Transverse colon (tissue), 4 donors: ENCODE measurements around the gene SIK3. TPM values are rescaled to one million over a fixed set of nuclear protein-coding genes. Genes with fewer than 3 reads are reported as not detected.

ENCODE experiments used
- DNase-seq: peaks from one replicate; pipeline ENCODE4 v3.0.0-alpha.2; 2019
- H3K27ac ChIP-seq, 4 donors: fragments of 200-600 bp; sonication (generic); 2 replicates each; pipeline ENCODE4 v1.5.1; 2016 to 2018; ENCODE audit warnings: inconsistent platforms in 4 of 4
- H3K27me3 ChIP-seq: fragments of 200-600 bp; sonication (generic); 2 replicates; pipeline ENCODE4 v1.5.1; 2017; ENCODE audit warnings: inconsistent platforms
- H3K36me3 ChIP-seq, 4 donors: fragments of 200-600 bp; sonication (generic); 2 replicates each; pipeline ENCODE4 v1.5.1; 2017 to 2019; ENCODE audit warnings: inconsistent platforms in 4 of 4
- H3K4me1 ChIP-seq, 4 donors: fragments of 200-600 bp; sonication (generic); 2 replicates each; pipeline ENCODE4 v1.5.1; 2017 to 2020; ENCODE audit warnings: inconsistent platforms in 4 of 4
- H3K4me3 ChIP-seq, 4 donors: fragments of 200-600 bp; sonication (generic); 1 replicate in 1 of 4; 2 replicates in 3 of 4; pipeline versions ENCODE4 v1.5.1 to v1.6.1; 2017 to 2019; ENCODE audit warnings: inconsistent platforms in 4 of 4
- H3K9me3 ChIP-seq, 2 donors: fragments of 200-600 bp; sonication (generic); 2 replicates each; pipeline ENCODE4 v1.5.1; 2017 to 2019; ENCODE audit warnings: inconsistent platforms in 2 of 2
- EP300 ChIP-seq: sonication (generic); formaldehyde crosslinking; IDR thresholded peaks from one replicate; pipeline ENCODE4 v1.6.1; 2017; ENCODE audit warnings: antibody characterized with exemption, low read depth
- POLR2A ChIP-seq: fragments of 450-650 bp; IDR thresholded peaks from one replicate; pipeline ENCODE4 v1.6.1; 2016; ENCODE audit warnings: antibody characterized with exemption, mild to moderate bottlenecking, moderate library complexity
- POLR2AphosphoS5 ChIP-seq, 3 donors: sonication (generic); formaldehyde crosslinking; IDR thresholded peaks; one replicate each; pipeline ENCODE4 v1.6.1; 2016; ENCODE audit warnings: antibody characterized with exemption in 3 of 3
- WGBS, 2 donors: methylation state at CpG; one replicate each; pipeline ENCODE4 v1.1.5; 2018; ENCODE audit warnings: low coverage in 1 of 2; 5-methylcytosine and 5-hydroxymethylcytosine counted together
- in situ Hi-C, 4 donors: fragments of 200-750 bp; cut with MboI; loops; one replicate each; pipeline versions ENCODE4 v1.15.0 to v1.15.1; 2017; ENCODE audit warnings: low sequenced_read_pairs in 3 of 4, low pct_ligation_motif_present in 1 of 4, low pct_unique_long_range_greater_than_20kb in 1 of 4
- intact Hi-C: fragments of 100-400 bp; cut with DNase I; formaldehyde crosslinking; loops from one replicate; pipeline ENCODE4 v1.15.1; 2023; ENCODE audit warnings: low total_unique reads
- total RNA-seq, 4 donors: library from RNA; depleted of rRNA; stranded (reverse); fragments of >200 nt; gene quantifications; one replicate each; pipeline ENCODE4 v1.1.0, GENCODE V29; 2016
- TF ChIP-seq, protein P1 (sequence below), 5 experiments: fragments of 200-600 bp in 3 of 5; fragments of 450-650 bp in 2 of 5; sonication (generic) in 3 of 5; IDR thresholded peaks; 1 replicate in 2 of 5; 2 replicates in 3 of 5; pipeline ENCODE4 v1.5.1; 2016 to 2017; ENCODE audit warnings: antibody characterized with exemption in 5 of 5, inconsistent platforms in 3 of 5, mild to moderate bottlenecking in 2 of 5, moderate library complexity in 1 of 5

The SIK3 gene
- total RNA-seq, 4 donors from 2014 or later = 35.6 to 68.6 (median 38.9) TPM

DNA sequence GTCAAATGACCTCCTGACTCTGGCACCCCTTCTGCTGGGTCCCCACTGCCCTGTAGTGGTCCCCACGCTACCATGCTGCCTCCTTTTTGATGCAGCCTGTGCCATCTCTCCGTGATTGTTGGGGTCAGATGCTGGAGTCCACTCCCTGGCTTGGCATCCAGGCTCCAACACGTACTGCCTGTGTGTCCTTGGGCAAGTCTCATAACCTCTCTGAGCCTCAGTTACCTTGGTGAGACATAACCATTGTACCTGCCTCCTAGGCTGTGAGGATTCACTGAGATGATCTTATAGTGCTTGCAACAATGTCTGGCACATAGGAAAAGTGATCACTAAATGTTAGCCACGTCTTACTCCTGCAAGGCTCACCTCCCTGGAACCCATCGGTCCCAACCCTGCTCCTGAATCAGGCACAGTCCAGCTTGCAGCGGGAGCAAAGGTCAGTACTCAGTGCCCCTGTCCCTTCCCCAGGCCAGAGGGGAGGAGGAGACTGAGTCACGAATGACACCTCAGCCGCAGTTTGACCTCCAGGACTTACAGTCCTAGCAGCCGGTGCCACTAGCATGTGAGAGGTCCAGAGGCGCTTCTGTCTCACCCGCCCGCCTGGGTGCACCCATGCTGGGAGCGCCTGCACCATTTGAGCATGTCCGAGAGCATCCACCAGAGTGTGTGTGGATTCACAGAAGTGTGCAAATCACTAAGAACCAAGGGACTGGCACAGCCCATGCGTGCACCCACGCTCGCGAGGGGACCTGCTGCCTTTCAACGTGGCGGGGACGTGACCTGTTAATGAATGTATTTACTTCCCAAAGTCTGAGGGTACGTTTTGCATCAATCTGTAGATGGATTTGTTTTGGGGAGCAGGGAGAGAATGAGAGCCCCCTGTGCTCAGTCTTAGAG, 272.1 kb downstream of the SIK3 start:
- WGBS, 2 donors = 80% methylated on average over 20 of the region's 22 CpGs; no CpG with 5 or more reads in 1 of the 2 donors
- no peak overlapping the region for H3K27ac ChIP-seq
- no peaks in the 10 kb centered on the region for H3K9me3 ChIP-seq
- in situ Hi-C loops (no loop called here), intact Hi-C loops (no loop called here)
- no peak overlapping the region for H3K4me3 ChIP-seq
- DNase-seq = no peak
- H3K36me3 ChIP-seq = no peaks in the 10 kb centered on the region
- H3K4me1 ChIP-seq = no peaks in the 10 kb centered on the region
- no peaks in the 10 kb centered on the region for H3K27me3 ChIP-seq
- no peak for TF ChIP-seq EP300
- no peak for TF ChIP-seq POLR2A
- TF ChIP-seq POLR2AphosphoS5 (IDR thresholded peaks at IDR 0.05) = no peak
- TF ChIP-seq, protein P1, sequence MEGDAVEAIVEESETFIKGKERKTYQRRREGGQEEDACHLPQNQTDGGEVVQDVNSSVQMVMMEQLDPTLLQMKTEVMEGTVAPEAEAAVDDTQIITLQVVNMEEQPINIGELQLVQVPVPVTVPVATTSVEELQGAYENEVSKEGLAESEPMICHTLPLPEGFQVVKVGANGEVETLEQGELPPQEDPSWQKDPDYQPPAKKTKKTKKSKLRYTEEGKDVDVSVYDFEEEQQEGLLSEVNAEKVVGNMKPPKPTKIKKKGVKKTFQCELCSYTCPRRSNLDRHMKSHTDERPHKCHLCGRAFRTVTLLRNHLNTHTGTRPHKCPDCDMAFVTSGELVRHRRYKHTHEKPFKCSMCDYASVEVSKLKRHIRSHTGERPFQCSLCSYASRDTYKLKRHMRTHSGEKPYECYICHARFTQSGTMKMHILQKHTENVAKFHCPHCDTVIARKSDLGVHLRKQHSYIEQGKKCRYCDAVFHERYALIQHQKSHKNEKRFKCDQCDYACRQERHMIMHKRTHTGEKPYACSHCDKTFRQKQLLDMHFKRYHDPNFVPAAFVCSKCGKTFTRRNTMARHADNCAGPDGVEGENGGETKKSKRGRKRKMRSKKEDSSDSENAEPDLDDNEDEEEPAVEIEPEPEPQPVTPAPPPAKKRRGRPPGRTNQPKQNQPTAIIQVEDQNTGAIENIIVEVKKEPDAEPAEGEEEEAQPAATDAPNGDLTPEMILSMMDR (IDR thresholded peaks at IDR 0.05) = no peak

DNA sequence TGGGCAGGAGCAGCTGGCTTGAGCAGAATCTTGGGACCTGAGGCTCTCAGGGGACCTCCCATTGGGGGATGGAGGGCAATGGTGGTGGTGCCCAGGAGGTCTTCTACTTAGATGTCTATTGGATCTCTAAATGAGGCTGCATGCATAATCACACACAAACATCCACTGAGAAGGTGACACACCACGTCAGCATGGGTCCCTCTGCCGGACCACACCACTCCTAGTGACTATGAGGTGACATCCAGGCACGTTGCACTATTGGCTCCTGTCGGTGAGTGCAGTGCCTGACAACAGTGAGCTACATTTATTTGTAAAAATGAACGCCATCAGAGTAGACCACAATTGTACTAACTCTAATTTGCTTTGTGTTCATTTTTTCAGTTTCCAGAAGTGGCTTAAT, 272.8 kb downstream of the SIK3 start:
- WGBS, 2 donors = 84% methylated on average over 5 of the region's 5 CpGs; no CpG with 5 or more reads in 1 of the 2 donors
- intact Hi-C loops = no loop called here
- H3K27me3 ChIP-seq = no peaks in the 10 kb centered on the region
- no peak for DNase-seq
- H3K4me1 ChIP-seq = no peaks in the 10 kb centered on the region
- in situ Hi-C loops = no loop called here
- no peaks in the 10 kb centered on the region for H3K9me3 ChIP-seq
- H3K27ac ChIP-seq = no peak overlapping the region
- H3K36me3 ChIP-seq = no peaks in the 10 kb centered on the region
- no peak overlapping the region for H3K4me3 ChIP-seq
- TF ChIP-seq EP300 (no peak), POLR2A (no peak), POLR2AphosphoS5 (IDR thresholded peaks at IDR 0.05) (no peak)
- TF ChIP-seq, protein P1 (IDR thresholded peaks at IDR 0.05) = no peak

DNA sequence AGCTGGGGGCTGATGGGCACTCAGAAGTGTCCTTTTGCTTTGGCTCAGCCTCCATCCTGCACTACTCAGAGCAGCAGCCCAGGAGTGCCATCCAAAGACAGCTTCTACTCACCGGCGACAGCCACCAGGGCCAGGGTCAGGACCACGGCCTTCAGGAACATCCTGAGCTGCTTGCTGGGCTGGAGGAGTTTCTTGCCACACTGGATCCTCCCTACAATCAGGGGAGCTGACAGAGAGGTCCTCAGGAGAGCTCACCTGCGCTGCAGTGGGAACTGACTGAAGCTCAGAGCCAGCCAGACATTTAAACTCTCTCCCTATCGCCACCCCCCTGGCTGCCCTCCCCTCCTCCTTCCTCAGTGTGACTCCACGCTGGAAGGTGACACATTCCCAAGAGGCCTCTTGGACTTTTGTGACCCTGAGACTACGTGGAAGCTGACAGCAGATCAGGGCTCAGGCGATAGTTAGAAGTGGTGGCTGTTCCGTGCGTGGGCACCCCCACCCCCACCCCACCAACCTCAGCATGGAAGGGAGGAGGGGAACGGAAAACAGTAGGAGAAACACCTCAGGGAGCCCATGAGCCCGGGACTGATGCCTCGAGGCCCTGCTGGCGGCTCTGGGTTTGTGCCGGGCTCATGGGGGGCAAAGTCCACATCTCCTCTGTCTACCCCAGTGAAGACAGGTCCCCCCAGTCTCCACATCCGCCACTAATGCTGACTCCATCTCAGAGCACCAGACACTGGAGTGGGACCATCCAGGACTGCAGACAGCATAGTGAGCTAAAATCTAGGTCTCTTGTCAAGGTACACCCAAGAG, 275.0 kb downstream of the SIK3 start, which contains the start of gene APOA4:
Gene APOA4 (minus strand): TSS at position 274 of the 813 bp plus-strand sequence. CDS start 113 bp downstream, at position 161.
- in situ Hi-C loops = no loop called here
- Histone ChIP-seq H3K4me1 (no peaks in the 10 kb centered on the region), H3K27me3 (no peaks in the 10 kb centered on the region), H3K36me3 (no peaks in the 10 kb centered on the region), H3K4me3 (no peak within 1 kb of the TSS), H3K9me3 (no peaks in the 10 kb centered on the region), H3K27ac (no peak within 1 kb of the TSS)
- 85% methylated on average over 15 of the region's 16 CpGs; no CpG with 5 or more reads in 1 of the 2 donors for WGBS, 2 donors
- DNase-seq = no peak
- TF ChIP-seq POLR2AphosphoS5 (IDR thresholded peaks at IDR 0.05) = no peak
- TF ChIP-seq, protein P1 (IDR thresholded peaks at IDR 0.05) = no peak
- no peak for TF ChIP-seq EP300
- no peak for TF ChIP-seq POLR2A
- intact Hi-C loops = no loop called here

DNA sequence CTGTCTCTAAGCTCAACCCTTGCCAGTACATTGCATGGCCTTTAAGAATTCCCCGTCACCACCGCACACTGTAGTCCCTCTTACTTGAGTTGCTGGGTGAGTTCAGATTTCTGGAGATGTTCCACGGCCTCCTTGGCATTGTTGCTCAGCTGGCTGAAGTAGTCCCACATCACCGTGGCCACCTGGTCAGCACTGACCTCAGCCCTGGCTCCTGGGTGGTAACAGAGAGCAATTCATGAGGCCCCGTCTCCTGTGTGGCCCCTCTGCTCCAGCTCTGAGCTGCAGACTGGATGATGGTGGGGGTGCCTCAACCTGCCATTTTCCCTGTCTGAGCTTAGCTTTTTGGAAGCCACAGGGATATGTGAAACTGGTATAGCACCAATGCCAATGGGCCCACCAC, 275.7 kb downstream of the SIK3 start:
- Histone ChIP-seq H3K4me3 (no peak overlapping the region), H3K9me3 (no peaks in the 10 kb centered on the region), H3K4me1 (no peaks in the 10 kb centered on the region), H3K27ac (no peak overlapping the region), H3K36me3 (no peaks in the 10 kb centered on the region), H3K27me3 (no peaks in the 10 kb centered on the region)
- DNase-seq = no peak
- intact Hi-C loops = no loop called here
- in situ Hi-C loops = no loop called here
- TF ChIP-seq POLR2AphosphoS5 (IDR thresholded peaks at IDR 0.05) (no peak), POLR2A (no peak), EP300 (no peak)
- TF ChIP-seq, protein P1 (IDR thresholded peaks at IDR 0.05) = no peak
- 73% methylated on average over 5 of the region's 5 CpGs; no CpG with 5 or more reads in 1 of the 2 donors for WGBS, 2 donors
